ENCODE results near the gene TENM4. TPM values are rescaled to one million over a fixed set of nuclear protein-coding genes. Genes with fewer than 3 reads are reported as not detected.

The TENM4 gene
- total RNA-seq, 4 donors from 2014 or later: 1.1 to 2.7 (median 2.0) TPM

GRCh38 chr11:78946945-78947902 lies 493.6 kb downstream of the TENM4 start:
- TF ChIP-seq CTCF (IDR thresholded peaks at IDR 0.05): no peak
- TF ChIP-seq POLR2A (IDR thresholded peaks at IDR 0.05): no peak
- Histone ChIP-seq H3K27ac (no peak overlapping the region), H3K36me3 (no peaks in the 10 kb centered on the region), H3K4me1 (no peaks in the 10 kb centered on the region), H3K4me3 (no peak overlapping the region), H3K27me3 (no peaks in the 10 kb centered on the region), H3K9me3 (no peaks in the 10 kb centered on the region)
- no peak for DNase-seq

GRCh38 chr11:78943841-78944240 lies 497.0 kb downstream of the TENM4 start:
- Histone ChIP-seq H3K27me3 (no peaks in the 10 kb centered on the region), H3K4me3 (no peak overlapping the region), H3K4me1 (no peaks in the 10 kb centered on the region), H3K27ac (no peak overlapping the region), H3K9me3 (no peaks in the 10 kb centered on the region), H3K36me3 (no peaks in the 10 kb centered on the region)
- no peak for DNase-seq
- no peak for TF ChIP-seq CTCF (IDR thresholded peaks at IDR 0.05)
- TF ChIP-seq POLR2A (IDR thresholded peaks at IDR 0.05): no peak

- no peak for TF ChIP-seq POLR2A (IDR thresholded peaks at IDR 0.05)
- TF ChIP-seq CTCF (IDR thresholded peaks at IDR 0.05): no peak
- no peaks in the 10 kb centered on the region for H3K27me3 ChIP-seq
- no peaks in the 10 kb centered on the region for H3K4me1 ChIP-seq
- H3K4me3 ChIP-seq: no peak overlapping the region
- H3K27ac ChIP-seq: no peak overlapping the region
- no peaks in the 10 kb centered on the region for H3K36me3 ChIP-seq
- no peak for DNase-seq
- no peaks in the 10 kb centered on the region for H3K9me3 ChIP-seq
Measured at GRCh38 chr11:78943154-78943553, 497.7 kb downstream of the TENM4 start.

- no peak for DNase-seq
- Histone ChIP-seq H3K9me3 (no peaks in the 10 kb centered on the region), H3K27ac (no peak overlapping the region), H3K27me3 (no peaks in the 10 kb centered on the region), H3K36me3 (no peaks in the 10 kb centered on the region), H3K4me1 (no peaks in the 10 kb centered on the region), H3K4me3 (no peak overlapping the region)
- TF ChIP-seq POLR2A (IDR thresholded peaks at IDR 0.05) (no peak), CTCF (IDR thresholded peaks at IDR 0.05) (no peak)
Measured at GRCh38 chr11:78941226-78941851, 499.5 kb downstream of the TENM4 start.

- Histone ChIP-seq H3K27ac (no peak overlapping the region), H3K27me3 (no peaks in the 10 kb centered on the region), H3K9me3 (no peaks in the 10 kb centered on the region), H3K4me1 (no peaks in the 10 kb centered on the region), H3K36me3 (no peaks in the 10 kb centered on the region), H3K4me3 (no peak overlapping the region)
- TF ChIP-seq POLR2A (IDR thresholded peaks at IDR 0.05) (no peak), CTCF (IDR thresholded peaks at IDR 0.05) (no peak)
- DNase-seq: no peak
Measured at GRCh38 chr11:78940500-78941225, 500.2 kb downstream of the TENM4 start.

Data from Peyer's patch (tissue), 4 donors.